GM12878 (cell line): ENCODE measurements around the gene EHF.

Experiments
- ASH2L ChIP-seq: fragments of 300-600, 200-600 bp; sonication (generic); IDR thresholded peaks from 2 replicates; pipeline ENCODE4 v1.6.1; 2017; ENCODE audit warnings: low read depth, mild to moderate bottlenecking, borderline replicate concordance
- CHD1 ChIP-seq: IDR thresholded peaks from 2 replicates; pipeline ENCODE4 v1.6.1; 2012; ENCODE audit warnings: low read depth, low read length, improper control_type of control experiment
- JUND ChIP-seq: IDR thresholded peaks from 2 replicates; pipeline ENCODE4 v1.6.1; 2012; ENCODE audit warnings: low read depth, mild to moderate bottlenecking, low read length, improper control_type of control experiment, moderate library complexity
- KDM1A ChIP-seq: fragments of 200-600 bp; sonication (generic); IDR thresholded peaks from 2 replicates; pipeline ENCODE4 v1.6.1; 2016; ENCODE audit warnings: borderline replicate concordance
- MXI1 ChIP-seq: fragments of 150-350 bp; IDR thresholded peaks from 2 replicates; pipeline ENCODE4 v1.6.1; 2011; ENCODE audit warnings: low read depth, mild to moderate bottlenecking, inconsistent platforms, low read length, improper control_type of control experiment
- MYC ChIP-seq: IDR thresholded peaks from 2 replicates; pipeline ENCODE4 v1.6.1; 2011; ENCODE audit warnings: mild to moderate bottlenecking, low read length, moderate library complexity, inconsistent platforms; ENCODE audit not compliant: insufficient read depth, insufficient replicate concordance, insufficient read length, severe bottlenecking
- POLR2AphosphoS5 ChIP-seq: IDR thresholded peaks from 2 replicates; pipeline ENCODE4 v1.6.1; 2011; ENCODE audit warnings: mild to moderate bottlenecking, low read length, inconsistent platforms
- RAD21 ChIP-seq: IDR thresholded peaks from 2 replicates; pipeline ENCODE4 v1.6.1; 2011; ENCODE audit warnings: mild to moderate bottlenecking, low read depth, low read length, moderate library complexity; ENCODE audit not compliant: insufficient read depth
- SUZ12 ChIP-seq: fragments of 200-600 bp; sonication (generic); IDR thresholded peaks from one replicate; pipeline ENCODE4 v1.6.1; 2018; ENCODE audit warnings: antibody characterized with exemption, mild to moderate bottlenecking; ENCODE audit not compliant: unreplicated experiment
- TCF12 ChIP-seq: IDR thresholded peaks from 2 replicates; pipeline ENCODE4 v1.6.1; 2011; ENCODE audit warnings: low read depth, mild to moderate bottlenecking, low read length
- TCF7 ChIP-seq: IDR thresholded peaks from 2 replicates; pipeline ENCODE4 v1.6.1; 2014; ENCODE audit warnings: antibody characterized with exemption, borderline replicate concordance
- TF ChIP-seq, protein P1 (sequence below), 3 experiments: IDR thresholded peaks in 2 of 3; conservative IDR thresholded peaks in 1 of 3; 2 replicates each; pipeline ENCODE4 v1.5.1; 2011; ENCODE audit warnings: low read depth in 3 of 3, low read length in 3 of 3, mild to moderate bottlenecking in 3 of 3, control low read depth in 2 of 3, moderate library complexity in 2 of 3, inconsistent platforms in 1 of 3, mixed read lengths in 1 of 3; ENCODE audit not compliant: control insufficient read depth in 2 of 3, insufficient read depth in 1 of 3; ENCODE audit errors: extremely low read depth in 1 of 3

DNA sequence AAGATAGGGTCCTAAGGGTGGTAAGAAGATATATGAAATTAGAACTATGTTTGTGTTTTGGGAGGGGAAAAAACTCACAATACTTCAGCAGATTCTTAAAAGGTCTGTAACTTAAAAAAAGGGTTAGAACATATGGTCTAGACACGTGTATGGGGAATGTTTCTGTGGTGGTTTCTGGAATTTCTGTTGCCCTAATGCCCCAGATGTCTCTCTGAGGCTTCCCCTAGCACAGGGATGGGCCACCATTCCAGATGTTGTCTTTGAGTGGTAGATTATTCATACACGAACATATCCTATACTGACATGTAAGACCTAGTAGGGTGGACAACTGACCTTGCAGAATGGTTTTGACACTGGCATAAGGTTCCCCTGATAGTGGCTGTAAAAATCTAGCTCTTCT lies 26.2 kb downstream of the EHF start:
- TF ChIP-seq KDM1A: no peak
- TF ChIP-seq, protein P1, sequence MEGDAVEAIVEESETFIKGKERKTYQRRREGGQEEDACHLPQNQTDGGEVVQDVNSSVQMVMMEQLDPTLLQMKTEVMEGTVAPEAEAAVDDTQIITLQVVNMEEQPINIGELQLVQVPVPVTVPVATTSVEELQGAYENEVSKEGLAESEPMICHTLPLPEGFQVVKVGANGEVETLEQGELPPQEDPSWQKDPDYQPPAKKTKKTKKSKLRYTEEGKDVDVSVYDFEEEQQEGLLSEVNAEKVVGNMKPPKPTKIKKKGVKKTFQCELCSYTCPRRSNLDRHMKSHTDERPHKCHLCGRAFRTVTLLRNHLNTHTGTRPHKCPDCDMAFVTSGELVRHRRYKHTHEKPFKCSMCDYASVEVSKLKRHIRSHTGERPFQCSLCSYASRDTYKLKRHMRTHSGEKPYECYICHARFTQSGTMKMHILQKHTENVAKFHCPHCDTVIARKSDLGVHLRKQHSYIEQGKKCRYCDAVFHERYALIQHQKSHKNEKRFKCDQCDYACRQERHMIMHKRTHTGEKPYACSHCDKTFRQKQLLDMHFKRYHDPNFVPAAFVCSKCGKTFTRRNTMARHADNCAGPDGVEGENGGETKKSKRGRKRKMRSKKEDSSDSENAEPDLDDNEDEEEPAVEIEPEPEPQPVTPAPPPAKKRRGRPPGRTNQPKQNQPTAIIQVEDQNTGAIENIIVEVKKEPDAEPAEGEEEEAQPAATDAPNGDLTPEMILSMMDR (IDR thresholded peaks at IDR 0.05 in 2 of 3, conservative IDR thresholded peaks at IDR 0.05 in 1 of 3; ENCODE audit: control insufficient read depth in 2 of 3, extremely low read depth in 1 of 3, insufficient read depth in 1 of 3, low read depth in 3 of 3, low read length in 3 of 3): no peak
- no peak for TF ChIP-seq TCF12
- no peak for TF ChIP-seq TCF7
- no peak for TF ChIP-seq CHD1
- TF ChIP-seq MYC: no peak
- TF ChIP-seq ASH2L: no peak
- no peak for TF ChIP-seq POLR2AphosphoS5
- no peak for TF ChIP-seq RAD21
- TF ChIP-seq MXI1: no peak
- TF ChIP-seq SUZ12: no peak
- no peak for TF ChIP-seq JUND
